Activated naive CD8-positive, alpha-beta T cell treated with anti-CD3 and anti-CD28 coated beads for 36 hours (primary cell): ENCODE results near the gene SIGLEC11. TPM values are rescaled to one million over a fixed set of nuclear protein-coding genes. Genes with fewer than 3 reads are reported as not detected.
A peak's percentile ranks its signal among the peaks of the same experiment; 100 is the strongest.
"Not testable (repeated sequence)": the region's sequence is repeated elsewhere in the genome, so short reads cannot be mapped to it uniquely, and the experiment has no call there.

Experiments used
- DNase-seq: peaks from one replicate; pipeline ENCODE4 v3.0.0; 2021
- H3K27ac Mint-ChIP-seq: one replicate; pipeline ENCODE4 v1.8.0; 2022; ENCODE audit warnings: mild to moderate bottlenecking, moderate library complexity, mixed read lengths
- H3K27me3 Mint-ChIP-seq: one replicate; pipeline ENCODE4 v1.8.0; 2022; ENCODE audit warnings: mild to moderate bottlenecking, mixed read lengths
- H3K36me3 Mint-ChIP-seq: one replicate; pipeline ENCODE4 v1.8.0; 2021; ENCODE audit warnings: mild to moderate bottlenecking, mixed read lengths
- H3K4me1 Mint-ChIP-seq: one replicate; pipeline ENCODE4 v1.8.0; 2021; ENCODE audit warnings: mixed read lengths
- H3K4me3 Mint-ChIP-seq: one replicate; pipeline ENCODE4 v1.8.0; 2022; ENCODE audit warnings: mild to moderate bottlenecking, moderate library complexity, mixed read lengths
- H3K9me3 Mint-ChIP-seq: one replicate; pipeline ENCODE4 v1.8.0; 2022; ENCODE audit warnings: mixed read lengths
- total RNA-seq, 2 experiments: library from RNA; stranded (reverse); gene quantifications; one replicate each; pipeline ENCODE4 v1.2.3, GENCODE V29; 2021

SIGLEC11 gene, protein sequence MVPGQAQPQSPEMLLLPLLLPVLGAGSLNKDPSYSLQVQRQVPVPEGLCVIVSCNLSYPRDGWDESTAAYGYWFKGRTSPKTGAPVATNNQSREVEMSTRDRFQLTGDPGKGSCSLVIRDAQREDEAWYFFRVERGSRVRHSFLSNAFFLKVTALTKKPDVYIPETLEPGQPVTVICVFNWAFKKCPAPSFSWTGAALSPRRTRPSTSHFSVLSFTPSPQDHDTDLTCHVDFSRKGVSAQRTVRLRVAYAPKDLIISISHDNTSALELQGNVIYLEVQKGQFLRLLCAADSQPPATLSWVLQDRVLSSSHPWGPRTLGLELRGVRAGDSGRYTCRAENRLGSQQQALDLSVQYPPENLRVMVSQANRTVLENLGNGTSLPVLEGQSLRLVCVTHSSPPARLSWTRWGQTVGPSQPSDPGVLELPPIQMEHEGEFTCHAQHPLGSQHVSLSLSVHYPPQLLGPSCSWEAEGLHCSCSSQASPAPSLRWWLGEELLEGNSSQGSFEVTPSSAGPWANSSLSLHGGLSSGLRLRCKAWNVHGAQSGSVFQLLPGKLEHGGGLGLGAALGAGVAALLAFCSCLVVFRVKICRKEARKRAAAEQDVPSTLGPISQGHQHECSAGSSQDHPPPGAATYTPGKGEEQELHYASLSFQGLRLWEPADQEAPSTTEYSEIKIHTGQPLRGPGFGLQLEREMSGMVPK
- total RNA-seq, result not detected

DNA sequence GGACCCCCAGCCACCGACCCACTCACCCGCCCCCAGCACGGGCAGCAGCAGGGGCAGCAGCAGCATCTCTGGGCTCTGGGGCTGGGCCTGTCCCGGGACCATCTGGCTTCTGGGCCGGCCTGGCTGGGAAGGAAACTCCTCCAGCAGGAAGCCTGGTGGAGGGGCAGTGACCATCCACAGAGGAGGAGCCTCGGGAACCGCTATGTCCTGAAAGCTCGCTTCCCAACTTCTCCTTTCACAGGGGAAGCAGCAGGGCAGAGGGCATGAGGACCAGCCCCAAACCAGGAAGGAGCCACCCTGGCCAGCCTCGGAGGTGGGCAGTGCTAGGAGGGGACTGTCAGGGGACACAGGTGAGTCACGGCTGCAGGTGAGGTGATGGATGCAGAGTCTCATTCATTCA lies at the start of gene SIGLEC11:
TSS of gene SIGLEC11 (minus strand) at position 193 of the 400 bp plus-strand sequence. CDS start at position 102, 91 bp downstream.
- H3K27ac Mint-ChIP-seq, DNase-seq, H3K4me3 Mint-ChIP-seq: not testable (repeated sequence)

DNA sequence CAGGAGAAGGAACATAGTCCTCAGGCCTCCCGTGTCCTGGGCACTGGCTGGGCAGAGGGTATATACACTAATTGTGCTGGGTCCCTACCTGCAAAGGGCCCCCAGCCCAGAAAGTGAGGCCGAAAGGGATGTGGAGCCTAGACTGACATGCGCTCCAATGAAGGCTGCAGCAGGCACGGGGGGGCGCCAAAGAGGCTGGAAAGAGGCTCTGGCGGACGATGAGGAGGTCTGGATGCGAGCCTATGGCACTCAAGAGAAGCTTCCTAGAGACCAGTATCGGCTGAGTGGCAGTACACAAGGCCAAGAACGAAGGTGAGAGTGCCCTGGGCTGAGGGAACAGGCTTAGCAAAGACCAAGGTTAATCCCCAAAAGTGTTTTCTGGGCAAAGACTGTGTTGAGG lies 47.6 kb upstream of the SIGLEC11 start:
- H3K27me3 Mint-ChIP-seq, result no peaks in the 10 kb centered on the region
- H3K36me3 Mint-ChIP-seq, result peaks cover 25% of the 10 kb centered on the region
- DNase-seq, result no peak
- peaks cover 18% of the 10 kb centered on the region for H3K4me1 Mint-ChIP-seq
- H3K4me3 Mint-ChIP-seq, result no peak overlapping the region
- H3K9me3 Mint-ChIP-seq, result no peaks in the 10 kb centered on the region
- no peak overlapping the region for H3K27ac Mint-ChIP-seq

More for the DNA sequence above, at the start of gene SIGLEC11:
- H3K27me3 Mint-ChIP-seq, result peaks cover 26% of the 10 kb centered on the region
- not testable (repeated sequence) for H3K9me3 Mint-ChIP-seq, H3K36me3 Mint-ChIP-seq, H3K4me1 Mint-ChIP-seq

DNA sequence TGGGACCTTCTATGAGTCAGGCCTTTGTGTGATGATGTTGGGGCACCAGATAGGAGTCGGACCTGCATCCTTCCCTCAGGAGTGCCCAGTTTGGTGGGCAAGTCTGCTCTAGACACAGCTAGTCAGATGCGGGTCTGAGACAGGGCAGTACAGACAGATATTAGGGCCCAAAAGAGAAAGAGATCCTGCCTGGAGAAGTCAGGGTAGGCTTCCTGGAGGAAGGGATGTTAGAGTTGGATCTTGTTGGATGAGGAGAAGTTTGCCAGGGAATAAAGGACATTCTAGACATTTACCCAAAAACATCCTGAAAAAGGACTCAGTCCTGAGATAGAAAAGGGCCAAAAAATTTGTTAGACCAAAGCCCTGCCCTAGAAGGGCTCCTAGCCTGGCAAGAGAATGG lies 47.0 kb upstream of the SIGLEC11 start:
- peaks cover 22% of the 10 kb centered on the region for H3K36me3 Mint-ChIP-seq
- no peaks in the 10 kb centered on the region for H3K27me3 Mint-ChIP-seq

DNA sequence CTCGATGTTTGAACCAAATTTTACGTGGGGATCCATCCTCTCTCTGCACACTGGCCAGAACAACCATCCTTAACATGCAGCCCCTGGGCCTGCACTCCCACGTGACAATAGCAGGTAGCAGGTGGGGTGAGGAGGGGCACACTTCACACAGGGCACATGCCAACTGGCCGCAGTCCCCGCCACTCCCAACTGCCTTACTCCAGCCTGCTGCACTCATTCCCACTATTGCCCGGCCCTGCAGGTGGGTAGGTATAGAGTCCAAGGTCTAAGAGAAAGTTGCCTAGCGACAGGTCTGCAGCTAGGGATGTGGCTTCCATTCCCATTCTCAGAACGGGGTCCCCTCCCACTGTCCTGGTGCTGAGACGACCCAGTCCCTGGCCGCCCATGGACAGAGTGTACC lies 46.2 kb upstream of the SIGLEC11 start:
- no peak for DNase-seq
- H3K36me3 Mint-ChIP-seq, result peaks cover 22% of the 10 kb centered on the region
- no peak overlapping the region for H3K4me3 Mint-ChIP-seq
- peaks cover 20% of the 10 kb centered on the region for H3K4me1 Mint-ChIP-seq
- H3K27ac Mint-ChIP-seq, result no peak overlapping the region
- H3K9me3 Mint-ChIP-seq, result no peaks in the 10 kb centered on the region
- no peaks in the 10 kb centered on the region for H3K27me3 Mint-ChIP-seq

More for the DNA sequence above, 47.0 kb upstream of the SIGLEC11 start:
- no peak for DNase-seq
- H3K4me1 Mint-ChIP-seq, result peaks cover 20% of the 10 kb centered on the region
- H3K27ac Mint-ChIP-seq, result no peak overlapping the region
- H3K9me3 Mint-ChIP-seq, result no peaks in the 10 kb centered on the region
- H3K4me3 Mint-ChIP-seq, result no peak overlapping the region

DNA sequence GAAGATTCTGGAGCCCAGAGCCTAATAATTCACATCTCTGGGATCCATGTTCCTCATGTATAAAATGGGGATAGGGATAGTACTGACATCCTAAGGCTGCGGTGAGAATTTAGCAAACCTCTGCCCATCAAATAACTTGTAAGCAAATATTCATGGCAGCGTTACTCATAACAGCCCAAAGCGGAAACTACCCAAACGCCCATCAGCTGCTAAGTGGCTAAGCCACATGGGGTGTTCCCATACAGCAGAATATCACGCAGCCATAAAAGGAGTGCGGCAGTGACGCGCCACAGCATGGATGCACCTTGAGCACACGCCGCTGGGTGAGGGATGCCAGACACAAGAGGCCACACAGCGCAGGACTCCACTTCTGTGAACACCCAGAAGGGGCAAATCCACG lies 44.5 kb upstream of the SIGLEC11 start:
- no peak for DNase-seq
- Mint-ChIP-seq H3K27ac (no peak overlapping the region), H3K27me3 (no peaks in the 10 kb centered on the region), H3K9me3 (no peaks in the 10 kb centered on the region), H3K4me3 (no peak overlapping the region), H3K36me3 (peaks cover 20% of the 10 kb centered on the region), H3K4me1 (peaks cover 22% of the 10 kb centered on the region)

DNA sequence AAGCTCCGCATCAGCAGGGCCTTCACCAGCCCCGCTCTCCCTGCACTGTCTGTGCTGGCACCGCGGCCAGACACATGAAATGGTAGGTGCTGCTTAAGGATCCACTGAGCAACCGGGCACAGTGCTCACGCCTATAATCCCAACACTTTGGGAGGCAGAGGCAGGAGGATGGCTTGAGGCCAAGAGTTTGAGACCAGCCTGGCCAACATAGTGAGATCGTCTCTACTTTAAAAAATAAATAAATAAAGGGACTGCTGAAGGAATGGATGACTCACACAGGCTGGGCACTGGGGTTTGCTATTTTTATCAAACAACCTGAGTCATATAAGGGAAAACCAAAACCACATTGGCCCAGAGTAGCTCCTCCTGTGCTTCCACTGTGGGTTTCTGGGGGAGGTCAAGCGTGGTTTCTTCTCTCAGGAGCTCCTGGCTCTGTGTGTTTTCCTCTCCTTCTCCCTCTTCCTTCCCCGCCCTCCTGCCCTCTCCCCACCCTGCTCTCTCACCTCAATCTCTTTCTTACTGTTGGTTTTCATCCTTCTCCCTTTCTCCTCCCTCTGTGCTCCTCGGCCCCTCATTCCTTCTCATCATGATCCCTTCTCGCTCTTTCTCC lies 42.9 kb upstream of the SIGLEC11 start:
- no peaks in the 10 kb centered on the region for H3K27me3 Mint-ChIP-seq
- H3K4me3 Mint-ChIP-seq, result peak overlapping the region; percentile 45
- peak overlapping the region; percentile 42 for H3K27ac Mint-ChIP-seq
- DNase-seq, result peak; percentile 55
- H3K4me1 Mint-ChIP-seq, result peaks cover 22% of the 10 kb centered on the region
- peaks cover 20% of the 10 kb centered on the region for H3K36me3 Mint-ChIP-seq
- no peaks in the 10 kb centered on the region for H3K9me3 Mint-ChIP-seq

DNA sequence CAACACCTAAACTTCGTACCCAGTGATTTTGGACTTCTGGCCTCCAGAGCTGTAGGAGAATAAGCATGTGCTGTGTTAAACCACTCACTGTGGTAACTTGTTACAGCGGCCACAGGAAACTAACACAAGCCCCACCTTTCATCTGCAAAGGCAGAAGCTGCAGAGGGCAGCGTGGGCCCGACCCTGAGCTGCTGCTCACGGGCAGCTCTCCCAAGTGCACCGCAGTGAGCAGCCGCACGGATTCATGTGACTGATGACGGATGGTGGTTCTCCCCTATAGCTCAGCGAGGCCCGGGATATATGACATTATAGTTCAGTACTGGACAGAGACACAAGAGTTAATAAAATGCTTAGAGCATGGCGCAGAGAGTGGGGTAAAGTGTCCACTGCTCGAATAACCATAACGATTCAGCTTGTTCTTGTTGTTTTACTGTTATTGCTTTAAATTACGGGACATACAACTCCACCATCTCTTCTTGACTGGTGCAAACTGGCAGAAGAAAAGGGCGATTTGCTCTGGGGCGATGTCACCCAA lies 42.3 kb upstream of the SIGLEC11 start:
- H3K4me1 Mint-ChIP-seq, result peaks cover 22% of the 10 kb centered on the region
- no peaks in the 10 kb centered on the region for H3K9me3 Mint-ChIP-seq
- DNase-seq, result no peak
- peaks cover 20% of the 10 kb centered on the region for H3K36me3 Mint-ChIP-seq
- H3K27me3 Mint-ChIP-seq, result no peaks in the 10 kb centered on the region
- no peak overlapping the region for H3K4me3 Mint-ChIP-seq
- H3K27ac Mint-ChIP-seq, result no peak overlapping the region

DNA sequence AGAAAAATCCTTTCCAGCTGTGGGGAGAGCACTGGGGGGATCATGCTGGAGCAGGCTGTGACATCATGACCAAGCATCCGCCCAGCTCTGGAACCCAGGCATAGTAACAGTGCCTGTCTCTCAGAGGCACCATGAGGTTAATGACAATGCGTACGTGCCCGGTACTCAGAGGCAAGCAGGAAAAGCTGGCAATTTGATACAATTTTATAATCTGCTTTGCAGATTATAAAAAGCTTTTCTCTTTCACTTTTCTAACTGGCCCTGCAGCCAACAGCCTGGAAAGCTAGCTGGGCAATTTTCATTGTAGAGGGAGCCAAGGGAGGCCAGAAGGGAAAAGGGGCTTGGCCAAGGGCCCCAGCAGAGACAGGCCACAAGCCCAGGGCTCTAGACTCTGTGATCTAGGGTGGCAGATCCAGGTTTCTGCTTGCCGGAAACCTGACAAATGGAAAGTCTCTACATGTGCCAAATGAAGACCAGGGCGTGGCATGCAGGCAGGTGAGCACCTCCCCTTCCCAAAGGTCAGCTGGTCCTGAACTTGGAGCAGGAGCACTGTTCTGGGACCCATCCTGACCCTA lies 41.5 kb upstream of the SIGLEC11 start:
- H3K4me1 Mint-ChIP-seq, result peaks cover 24% of the 10 kb centered on the region
- no peaks in the 10 kb centered on the region for H3K9me3 Mint-ChIP-seq
- no peak overlapping the region for H3K27ac Mint-ChIP-seq
- H3K4me3 Mint-ChIP-seq, result no peak overlapping the region
- H3K36me3 Mint-ChIP-seq, result peaks cover 17% of the 10 kb centered on the region
- DNase-seq, result no peak
- no peaks in the 10 kb centered on the region for H3K27me3 Mint-ChIP-seq

DNA sequence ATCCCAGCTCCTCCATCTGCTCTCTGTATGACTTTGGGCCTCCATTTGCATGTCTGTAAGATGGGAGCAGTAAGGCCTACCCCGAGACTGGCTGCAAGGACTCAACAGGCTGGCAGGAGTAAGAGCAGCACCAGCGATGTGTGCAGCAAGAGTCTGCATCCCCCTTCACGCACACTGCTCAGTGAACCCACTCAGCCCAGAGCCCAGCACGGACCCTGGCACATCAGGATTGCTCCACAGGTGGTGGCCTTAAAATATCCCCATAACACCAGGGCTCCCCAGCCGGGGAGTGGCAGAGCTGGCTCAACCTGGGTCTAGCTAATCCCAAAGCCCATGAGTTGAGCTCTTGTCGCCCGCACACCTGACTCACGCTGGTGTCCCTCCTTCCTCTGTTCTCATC lies 40.8 kb upstream of the SIGLEC11 start:
- Mint-ChIP-seq H3K36me3 (peaks cover 13% of the 10 kb centered on the region), H3K27ac (no peak overlapping the region), H3K4me1 (peaks cover 24% of the 10 kb centered on the region), H3K9me3 (no peaks in the 10 kb centered on the region), H3K4me3 (no peak overlapping the region), H3K27me3 (no peaks in the 10 kb centered on the region)
- no peak for DNase-seq

DNA sequence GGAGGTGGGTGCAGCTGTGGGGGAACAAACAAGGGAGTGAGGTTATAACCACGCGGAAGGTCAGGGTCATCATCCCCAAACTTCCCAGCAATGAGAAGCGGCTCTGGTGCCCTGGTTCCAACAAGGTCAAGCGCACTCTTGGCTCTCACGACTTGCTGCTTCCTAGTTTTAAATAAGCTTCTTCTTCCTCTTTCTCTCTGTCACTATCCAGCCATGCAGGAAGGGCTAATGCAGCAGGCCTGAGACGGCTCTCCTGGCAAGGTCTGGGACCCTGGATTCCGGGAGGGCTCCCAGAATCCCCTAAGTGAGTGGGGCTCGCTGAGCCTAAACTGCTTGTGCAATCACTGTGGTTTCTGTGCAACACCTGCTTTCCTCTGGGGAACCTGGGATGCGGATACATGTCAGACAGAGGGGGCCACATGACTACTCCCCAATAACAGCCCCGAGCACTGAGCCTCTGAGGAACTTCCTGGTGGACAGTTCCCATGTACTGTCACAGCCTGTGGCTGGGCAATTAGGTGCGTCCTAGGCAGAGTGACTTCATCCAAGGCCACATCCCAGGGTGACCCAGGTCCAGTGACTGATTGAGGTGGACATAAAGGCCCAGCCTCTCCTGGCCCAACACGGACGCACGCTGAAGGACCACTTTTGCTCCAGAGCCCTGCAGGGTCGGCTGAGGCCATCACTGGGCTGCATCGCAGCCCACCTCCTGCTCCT lies 40.0 kb upstream of the SIGLEC11 start:
- H3K4me1 Mint-ChIP-seq, result peaks cover 24% of the 10 kb centered on the region
- H3K4me3 Mint-ChIP-seq, result no peak overlapping the region
- H3K27ac Mint-ChIP-seq, result no peak overlapping the region
- no peaks in the 10 kb centered on the region for H3K27me3 Mint-ChIP-seq
- H3K36me3 Mint-ChIP-seq, result peaks cover 12% of the 10 kb centered on the region
- no peak for DNase-seq
- H3K9me3 Mint-ChIP-seq, result no peaks in the 10 kb centered on the region

DNA sequence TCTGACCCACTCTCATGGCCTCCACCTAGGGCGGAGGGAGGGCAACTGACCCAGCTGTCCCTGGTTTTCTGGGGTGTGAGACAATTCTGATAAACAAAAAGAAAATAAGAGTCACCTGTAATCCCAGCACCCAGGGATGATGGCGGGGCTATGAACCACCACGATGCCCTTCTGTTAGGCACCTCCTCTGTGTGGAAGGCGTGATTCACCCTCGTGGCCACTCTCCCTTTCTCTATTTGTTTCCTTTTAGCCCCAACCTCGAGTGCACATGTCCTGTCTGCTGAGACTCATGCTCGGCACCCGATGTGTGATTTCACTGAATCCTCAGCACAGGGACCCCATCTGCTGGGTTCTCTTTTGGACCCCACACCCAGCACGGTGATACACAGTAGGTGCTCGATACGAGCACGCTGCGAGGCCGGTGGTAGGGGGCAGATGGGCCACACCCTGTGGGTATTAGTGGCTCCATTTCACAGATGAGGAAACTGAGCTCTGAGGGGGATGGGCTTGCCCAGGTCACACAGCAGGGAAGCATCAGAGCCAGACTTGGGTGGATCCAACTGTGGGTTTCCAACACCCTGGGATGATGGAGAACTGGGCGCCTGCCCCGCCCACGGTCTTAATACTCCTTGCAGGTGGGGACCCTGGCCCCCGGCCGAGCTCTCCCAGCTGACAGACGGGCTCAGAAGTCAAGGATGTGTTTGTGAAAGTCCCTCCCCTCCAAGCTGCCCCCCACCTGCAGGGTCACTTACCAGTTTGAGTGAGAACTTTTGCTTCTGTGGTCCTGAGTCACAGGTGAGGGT lies 39.3 kb upstream of the SIGLEC11 start:
- H3K27ac Mint-ChIP-seq, result no peak overlapping the region
- no peaks in the 10 kb centered on the region for H3K9me3 Mint-ChIP-seq
- no peak overlapping the region for H3K4me3 Mint-ChIP-seq
- DNase-seq, result peak; percentile 17
- H3K27me3 Mint-ChIP-seq, result no peaks in the 10 kb centered on the region
- peaks cover 11% of the 10 kb centered on the region for H3K36me3 Mint-ChIP-seq
- H3K4me1 Mint-ChIP-seq, result peaks cover 22% of the 10 kb centered on the region

DNA sequence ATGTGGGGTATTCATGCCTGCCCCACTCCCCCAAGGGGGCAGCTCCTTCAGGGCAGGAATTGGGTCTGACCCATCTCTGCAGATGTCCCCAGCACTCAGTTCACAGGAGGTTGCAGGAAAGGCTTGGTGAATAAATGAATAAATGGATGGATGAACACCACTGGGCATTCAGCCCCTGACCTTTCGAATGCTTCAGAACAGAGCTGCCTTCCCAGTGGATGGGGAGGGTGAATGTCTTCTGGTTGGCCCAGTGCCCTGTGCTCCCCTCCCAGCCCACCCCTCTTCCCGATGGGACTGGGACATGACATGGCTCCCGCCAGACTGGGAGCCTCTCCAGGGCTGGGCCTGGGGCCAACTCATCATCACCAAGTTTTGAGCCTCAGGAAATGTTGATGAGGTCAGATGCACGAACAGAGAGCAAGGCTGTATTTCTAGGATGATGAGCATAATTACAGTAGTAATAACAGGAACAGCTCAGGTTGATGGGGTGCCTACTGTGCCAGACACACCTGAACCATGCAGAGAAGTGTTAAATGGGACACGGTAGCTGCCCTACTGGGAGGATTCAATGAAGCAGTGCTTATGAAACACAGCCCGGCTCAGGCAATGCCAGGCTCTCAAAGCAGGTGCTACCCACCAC lies 38.5 kb upstream of the SIGLEC11 start:
- peaks cover 10% of the 10 kb centered on the region for H3K36me3 Mint-ChIP-seq

DNA sequence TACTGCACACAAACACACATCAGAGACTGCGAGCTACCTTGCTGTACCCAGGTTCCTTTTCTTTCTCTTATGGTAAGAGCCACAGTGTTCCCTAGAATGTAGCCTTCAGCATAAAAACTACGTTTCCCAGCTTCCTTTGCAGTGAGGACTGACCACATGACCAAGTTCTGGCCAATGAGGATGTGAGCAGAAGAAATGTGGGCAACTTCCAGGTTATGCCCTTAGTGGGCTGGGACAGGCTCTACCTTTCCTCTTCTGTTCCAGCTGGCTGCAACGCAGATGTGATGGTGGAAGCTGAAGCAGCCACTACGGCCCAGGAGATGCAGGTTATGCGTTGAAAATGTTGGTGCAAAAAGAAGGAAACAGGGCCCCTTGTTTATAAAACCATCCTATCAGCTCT lies 36.7 kb upstream of the SIGLEC11 start:
- Mint-ChIP-seq H3K36me3 (peaks cover 3% of the 10 kb centered on the region), H3K4me1 (peaks cover 3% of the 10 kb centered on the region), H3K9me3 (no peaks in the 10 kb centered on the region), H3K4me3 (no peak overlapping the region), H3K27ac (no peak overlapping the region), H3K27me3 (no peaks in the 10 kb centered on the region)
- DNase-seq, result no peak

More for the DNA sequence above, 38.5 kb upstream of the SIGLEC11 start:
- H3K27ac Mint-ChIP-seq, result no peak overlapping the region
- H3K9me3 Mint-ChIP-seq, result no peaks in the 10 kb centered on the region
- DNase-seq, result no peak
- H3K4me1 Mint-ChIP-seq, result peaks cover 16% of the 10 kb centered on the region
- no peak overlapping the region for H3K4me3 Mint-ChIP-seq
- no peaks in the 10 kb centered on the region for H3K27me3 Mint-ChIP-seq
